VCaP (cell line): Measurements from ENCODE around the gene SMARCD2.
"Not testable (repeated sequence)": the region's sequence is repeated elsewhere in the genome, so short reads cannot be mapped to it uniquely, and the experiment has no call there.

ENCODE experiments used
- H3K27ac ChIP-seq: fragments of 450-650 bp; 2 replicates; pipeline ENCODE4 v1.5.1; 2017
- TF ChIP-seq, protein P1 (sequence below): fragments of 450-650 bp; conservative IDR thresholded peaks from 2 replicates; pipeline ENCODE4 v1.5.1; 2017; ENCODE audit warnings: mild to moderate bottlenecking, moderate library complexity

The SMARCD2 gene

DNA sequence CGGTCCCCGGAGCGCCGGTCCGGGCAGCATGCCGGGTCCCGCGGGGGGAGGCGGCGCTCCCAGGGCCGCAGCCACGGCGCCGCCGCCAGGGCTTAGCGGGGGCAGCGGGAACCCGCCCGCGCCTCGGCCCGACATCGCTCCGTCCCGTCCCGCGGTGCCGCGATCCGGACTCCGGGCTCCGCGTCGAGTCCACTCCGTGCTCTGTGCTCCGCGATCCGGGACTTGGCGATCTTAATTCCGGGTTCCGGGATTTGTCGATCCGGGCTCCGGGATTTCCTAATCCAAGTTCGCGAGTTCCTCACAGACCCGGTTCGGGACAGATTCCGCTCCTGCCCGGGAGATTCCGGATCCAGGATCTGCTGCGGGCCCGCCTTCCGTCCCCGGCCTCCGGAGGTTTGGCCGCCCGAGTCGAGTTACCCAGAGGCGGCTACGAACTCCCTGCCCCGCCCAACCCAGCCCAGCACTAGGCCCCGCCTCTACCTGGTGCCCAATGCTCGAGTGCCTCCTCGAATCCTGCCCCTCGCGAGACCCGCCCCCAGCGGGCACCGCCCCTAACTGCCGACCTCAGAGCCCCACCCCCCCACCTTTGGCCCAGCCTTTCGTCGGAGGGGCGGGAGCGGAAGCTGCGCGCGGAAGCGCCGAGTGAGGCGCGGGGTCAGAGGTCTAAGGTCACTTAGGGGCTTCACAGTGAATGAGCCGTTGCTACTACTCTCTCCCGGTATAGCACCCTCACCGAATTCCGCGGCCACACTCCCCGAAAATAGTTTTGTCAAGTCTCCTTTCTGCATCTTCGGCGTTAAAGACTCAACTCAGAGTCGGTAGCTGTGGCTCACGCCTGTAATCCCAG is at the start of gene SMARCD2:
Gene SMARCD2, minus strand, starts transcription at position 146 of the 847 bp plus-strand sequence. Its CDS starts 11 bp downstream, at position 135.
- peak within 1 kb of the TSS; percentile 96 for H3K27ac ChIP-seq
- TF ChIP-seq, protein P1, sequence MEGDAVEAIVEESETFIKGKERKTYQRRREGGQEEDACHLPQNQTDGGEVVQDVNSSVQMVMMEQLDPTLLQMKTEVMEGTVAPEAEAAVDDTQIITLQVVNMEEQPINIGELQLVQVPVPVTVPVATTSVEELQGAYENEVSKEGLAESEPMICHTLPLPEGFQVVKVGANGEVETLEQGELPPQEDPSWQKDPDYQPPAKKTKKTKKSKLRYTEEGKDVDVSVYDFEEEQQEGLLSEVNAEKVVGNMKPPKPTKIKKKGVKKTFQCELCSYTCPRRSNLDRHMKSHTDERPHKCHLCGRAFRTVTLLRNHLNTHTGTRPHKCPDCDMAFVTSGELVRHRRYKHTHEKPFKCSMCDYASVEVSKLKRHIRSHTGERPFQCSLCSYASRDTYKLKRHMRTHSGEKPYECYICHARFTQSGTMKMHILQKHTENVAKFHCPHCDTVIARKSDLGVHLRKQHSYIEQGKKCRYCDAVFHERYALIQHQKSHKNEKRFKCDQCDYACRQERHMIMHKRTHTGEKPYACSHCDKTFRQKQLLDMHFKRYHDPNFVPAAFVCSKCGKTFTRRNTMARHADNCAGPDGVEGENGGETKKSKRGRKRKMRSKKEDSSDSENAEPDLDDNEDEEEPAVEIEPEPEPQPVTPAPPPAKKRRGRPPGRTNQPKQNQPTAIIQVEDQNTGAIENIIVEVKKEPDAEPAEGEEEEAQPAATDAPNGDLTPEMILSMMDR: no peak

DNA sequence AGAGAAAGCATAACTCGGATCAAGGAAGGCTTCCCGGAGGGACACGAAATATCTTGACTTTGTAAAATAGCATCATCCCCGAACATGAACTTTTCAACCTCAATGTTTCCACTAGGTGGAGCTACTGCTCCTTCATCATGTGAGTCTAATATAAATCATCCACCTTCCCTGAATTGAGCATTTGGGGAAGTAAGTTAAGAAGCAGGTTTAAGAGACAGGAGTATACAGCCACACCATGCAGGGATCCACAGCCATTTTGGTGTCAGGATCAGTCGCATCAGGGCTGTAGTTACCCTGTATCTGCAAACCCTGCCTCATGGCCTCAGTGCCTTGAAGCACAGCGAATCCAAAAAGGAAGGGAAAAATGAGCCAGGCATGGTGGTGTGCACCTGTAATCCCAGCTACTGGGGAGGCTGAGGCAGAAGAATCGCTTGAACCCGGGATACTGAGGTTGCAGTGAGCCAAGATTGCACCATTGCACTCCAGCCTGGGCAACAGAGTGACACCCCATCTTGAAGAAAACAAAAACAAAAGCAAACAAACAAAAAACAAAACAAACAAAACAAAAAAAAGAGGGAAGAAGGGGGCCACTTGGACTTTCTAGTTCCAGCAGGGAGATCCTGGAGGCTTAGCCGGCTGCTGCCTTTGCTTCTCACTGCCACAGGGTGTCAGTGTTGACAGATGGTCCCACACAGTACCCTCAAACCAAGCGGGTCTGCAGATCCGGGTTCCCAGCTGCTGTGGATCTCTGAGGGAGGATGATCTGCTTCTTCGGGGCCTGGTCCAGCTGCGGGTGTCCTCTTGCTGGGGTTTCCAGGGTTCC is 46.8 kb upstream of the SMARCD2 start:
- TF ChIP-seq, protein P1: peak; percentile 56
- H3K27ac ChIP-seq: not testable (repeated sequence)

DNA sequence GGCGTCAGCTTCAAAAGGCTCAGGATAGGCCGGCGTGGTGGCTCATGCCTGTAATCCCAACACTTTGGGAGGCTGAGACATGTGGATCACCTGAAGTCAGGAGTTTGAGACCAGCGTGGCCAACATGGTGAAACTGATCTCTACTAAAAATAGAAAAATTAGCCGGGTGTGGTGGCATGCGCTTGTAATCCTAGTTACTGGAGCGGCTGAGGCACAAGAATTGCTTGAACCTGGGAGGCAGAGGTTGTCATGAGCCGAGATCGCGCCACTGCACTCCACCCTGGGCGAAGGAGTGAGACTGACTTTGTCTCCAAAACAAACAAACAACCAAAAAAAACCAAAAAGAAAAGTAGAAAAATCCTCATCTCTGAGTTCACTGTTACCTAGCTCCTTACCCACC is 42.6 kb upstream of the SMARCD2 start:
- not testable (repeated sequence) for H3K27ac ChIP-seq

DNA sequence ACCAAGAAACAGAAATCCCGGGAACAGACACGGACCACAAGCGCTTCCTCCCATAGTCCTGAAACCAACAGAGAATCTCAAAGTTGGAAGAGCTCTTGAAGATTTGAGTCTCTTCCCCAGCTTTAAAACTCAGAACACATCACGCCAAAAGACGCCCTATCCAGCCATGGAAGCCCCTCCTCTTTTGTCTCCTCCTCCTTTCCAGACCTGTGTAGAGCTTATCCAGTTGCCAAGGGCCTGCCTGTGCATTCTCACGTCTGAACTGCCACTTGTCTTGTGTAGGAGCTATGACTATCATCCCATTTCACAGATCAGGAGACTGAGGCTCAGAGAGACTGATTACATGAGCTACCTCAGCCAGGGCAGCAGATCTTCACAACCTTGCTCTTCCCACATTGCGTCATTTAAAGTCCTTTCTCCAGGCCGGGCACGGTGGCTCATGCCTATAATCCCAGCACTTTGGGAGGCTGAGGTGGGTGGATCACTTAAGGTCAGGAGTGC is 40.2 kb upstream of the SMARCD2 start:
- not testable (repeated sequence) for H3K27ac ChIP-seq

DNA sequence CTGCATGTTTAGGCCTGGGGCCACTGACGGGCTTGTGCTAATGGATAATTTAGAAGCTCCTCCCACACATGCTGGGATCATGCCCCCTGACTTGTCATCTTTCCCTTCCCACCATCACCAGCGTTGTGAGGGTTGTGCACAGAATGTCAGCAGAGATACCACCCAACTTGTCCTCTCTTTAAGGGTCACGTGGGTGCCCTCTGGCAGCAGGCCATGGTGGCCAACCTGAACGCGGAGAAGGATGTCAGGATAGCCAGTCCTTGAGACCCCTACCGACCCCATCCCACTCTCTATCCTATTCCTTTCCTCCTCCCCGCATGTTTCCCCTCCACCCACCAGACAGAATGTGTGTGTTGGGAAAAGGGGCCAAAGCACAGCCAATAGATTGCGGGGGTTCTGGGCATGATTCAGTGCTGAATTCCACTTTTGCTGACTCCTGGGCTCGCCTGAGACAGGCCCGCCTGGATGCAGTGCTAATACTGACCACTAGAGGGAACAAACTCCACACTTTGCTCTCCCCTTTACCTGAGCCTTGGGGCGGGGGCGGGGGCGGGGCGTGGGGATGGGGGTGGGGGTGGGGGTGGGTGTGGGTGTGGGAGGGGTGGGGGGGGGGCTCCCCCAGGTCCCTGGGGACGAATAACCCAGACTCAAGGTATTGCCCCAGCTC is 39.6 kb upstream of the SMARCD2 start, which contains the start of gene GH2:
Gene GH2, minus strand, starts transcription at position 10 of the 667 bp plus-strand sequence. CDS start 143 bp downstream, outside the sequence.
- TF ChIP-seq, protein P1: peak; percentile 63
- H3K27ac ChIP-seq: no peak within 1 kb of the TSS

DNA sequence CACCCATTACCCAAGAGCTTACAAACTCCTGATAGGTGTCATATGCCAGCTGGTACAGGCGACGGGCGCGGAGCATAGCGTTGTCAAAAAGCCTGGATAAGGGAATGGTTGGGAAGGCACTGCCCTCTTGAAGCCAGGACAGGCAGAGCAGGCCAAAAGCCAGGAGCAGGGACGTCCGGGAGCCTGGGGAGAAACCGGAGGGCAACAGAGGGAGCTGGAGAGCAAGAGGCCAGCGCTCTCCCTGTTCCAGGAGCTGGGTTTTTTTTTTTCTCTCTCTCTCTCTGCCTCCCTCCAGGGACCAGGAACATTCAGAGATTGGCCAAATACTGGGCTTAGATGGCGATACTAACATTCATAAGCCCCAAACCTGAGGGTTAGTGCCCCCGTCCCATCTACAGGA is 38.9 kb upstream of the SMARCD2 start:
- H3K27ac ChIP-seq: not testable (repeated sequence)

DNA sequence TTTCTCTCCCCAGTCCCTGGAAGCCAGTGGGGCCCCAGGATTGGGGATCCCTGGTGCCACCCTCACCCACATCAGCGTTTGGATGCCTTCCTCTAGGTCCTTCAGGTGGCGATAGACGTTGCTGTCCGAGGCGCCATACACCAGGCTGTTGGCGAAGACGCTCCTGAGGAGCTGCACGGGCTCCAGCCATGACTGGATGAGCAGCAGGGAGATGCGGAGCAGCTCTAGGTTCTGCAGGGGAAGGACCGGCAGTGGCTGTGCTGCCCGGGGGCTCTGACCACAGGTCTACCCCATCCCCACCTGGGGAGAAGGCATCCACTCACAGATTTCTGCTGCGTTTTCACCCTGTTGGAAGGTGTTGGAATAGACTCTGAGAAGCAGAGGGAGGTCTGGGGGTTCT is 38.2 kb upstream of the SMARCD2 start:
- no peak overlapping the region for H3K27ac ChIP-seq
- TF ChIP-seq, protein P1: no peak

DNA sequence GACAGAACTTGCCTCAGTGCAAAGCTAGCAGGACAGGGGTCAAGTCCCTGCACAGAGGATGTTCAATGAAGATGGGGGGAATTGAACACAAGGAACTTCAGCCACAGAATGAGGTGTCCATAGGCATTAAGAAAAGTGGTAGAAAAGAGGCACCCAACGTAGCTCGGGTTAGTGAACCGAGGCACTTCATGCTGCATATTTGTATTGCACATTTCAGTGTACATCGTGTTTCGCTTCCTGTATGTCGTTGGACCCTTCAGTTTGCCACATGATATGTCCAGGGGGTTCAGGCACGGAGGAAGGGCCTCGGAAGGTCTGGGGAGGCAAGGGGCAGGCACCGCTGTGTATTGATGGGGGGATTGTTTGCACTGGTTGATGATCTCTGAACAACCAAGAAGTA is 35.9 kb upstream of the SMARCD2 start:
- not testable (repeated sequence) for H3K27ac ChIP-seq

DNA sequence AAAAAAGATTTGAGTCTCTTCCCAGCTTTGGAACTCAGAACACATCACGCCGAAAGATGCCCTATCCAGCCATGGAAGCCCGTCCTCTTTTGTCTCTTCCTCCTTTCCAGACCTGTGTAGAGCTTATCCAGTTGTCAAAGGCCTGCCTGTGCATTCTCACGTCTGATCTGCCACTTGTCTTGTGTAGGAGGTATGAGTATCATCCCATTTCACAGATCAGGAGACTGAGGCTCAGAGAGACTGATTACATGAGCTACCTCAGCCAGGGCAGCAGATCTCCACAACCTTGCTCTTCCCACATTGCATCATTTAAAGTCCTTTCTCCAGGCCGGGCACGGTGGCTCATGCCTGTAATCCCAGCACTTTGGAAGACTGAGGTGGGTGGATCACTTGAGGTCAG is 32.2 kb upstream of the SMARCD2 start:
- not testable (repeated sequence) for H3K27ac ChIP-seq

DNA sequence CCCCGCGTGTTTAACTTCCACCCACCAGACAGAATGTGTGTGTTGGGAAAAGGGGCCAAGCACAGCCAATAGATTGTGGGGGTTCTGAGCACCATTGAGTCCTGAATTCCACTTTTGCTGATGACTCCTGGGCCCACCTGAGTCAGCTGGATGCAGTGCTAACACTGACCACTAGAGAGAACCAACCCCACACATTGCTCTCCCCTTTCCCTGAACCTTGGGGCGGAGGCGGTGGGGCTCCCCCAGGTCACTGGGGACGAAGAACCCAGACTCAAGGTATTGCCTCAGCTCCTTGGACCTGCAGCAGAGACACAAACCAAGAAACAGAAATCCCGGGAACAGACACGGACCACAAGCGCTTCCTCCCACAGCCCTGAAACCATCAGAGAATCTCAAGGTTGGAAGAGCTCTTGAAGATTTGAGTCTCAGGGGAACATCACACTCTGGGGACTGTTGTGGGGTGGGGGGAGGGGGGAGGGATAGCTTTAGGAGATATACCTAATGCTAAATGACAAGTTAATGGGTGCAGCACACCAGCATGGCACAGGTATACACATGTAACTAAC is 31.7 kb upstream of the SMARCD2 start:
- H3K27ac ChIP-seq: not testable (repeated sequence)

DNA sequence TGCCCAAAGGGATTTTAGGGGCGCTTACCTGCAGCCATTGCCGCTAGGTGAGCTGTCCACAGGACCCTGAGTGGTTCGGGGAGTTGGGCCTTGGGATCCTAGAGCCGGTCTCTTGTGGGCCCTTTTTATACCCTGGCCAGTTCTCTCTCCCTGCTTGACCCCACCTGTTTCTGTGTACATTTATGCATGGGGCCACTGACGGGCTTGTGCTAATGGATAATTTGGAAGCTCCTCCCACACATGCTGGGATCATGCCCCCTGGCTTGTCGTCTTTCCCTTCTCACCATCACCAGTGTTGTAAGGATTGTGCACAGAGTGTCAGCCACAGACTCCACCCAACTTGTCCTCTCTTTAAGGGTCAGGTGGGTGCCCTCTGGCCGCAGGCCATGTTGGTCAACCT is 31.1 kb upstream of the SMARCD2 start, which contains the start of gene CSH2:
Gene CSH2, minus strand, starts transcription at position 101 of the 400 bp plus-strand sequence. Its CDS starts 63 bp downstream, at position 38.
- not testable (repeated sequence) for H3K27ac ChIP-seq

DNA sequence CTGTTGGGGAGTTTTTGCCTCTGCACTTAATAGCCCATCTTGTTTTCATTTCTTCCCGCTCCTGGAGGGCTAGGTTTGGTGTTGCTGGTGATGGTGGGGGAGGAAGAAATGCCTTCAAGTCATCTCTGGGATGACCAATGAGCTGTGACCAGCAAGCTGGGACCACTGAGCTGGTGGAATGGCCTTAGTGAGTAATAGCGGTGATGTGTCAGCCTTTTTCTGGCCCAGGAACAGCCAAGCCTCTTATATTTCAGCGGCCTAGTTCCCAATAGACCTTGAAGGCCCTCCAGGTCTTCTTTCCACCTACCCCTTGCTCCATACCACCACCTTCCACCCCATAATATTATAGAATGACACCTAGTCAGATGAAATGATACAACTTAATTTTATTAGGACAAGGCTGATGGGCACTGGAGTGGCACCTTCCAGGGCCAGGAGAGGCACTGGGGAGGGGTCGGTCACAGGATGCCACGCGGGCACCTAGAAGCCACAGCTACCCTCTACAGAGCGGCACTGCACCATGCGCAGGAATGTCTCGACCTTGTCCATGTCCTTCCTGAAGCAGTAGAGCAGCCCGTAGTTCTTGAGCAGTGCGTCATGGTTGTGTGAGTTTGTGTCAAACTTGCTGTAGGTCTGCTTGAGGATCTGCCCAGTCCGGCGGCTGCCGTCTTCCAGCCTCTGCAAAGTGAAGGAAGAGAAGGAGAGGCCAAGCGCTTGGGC is 29.3 kb upstream of the SMARCD2 start:
- not testable (repeated sequence) for H3K27ac ChIP-seq

DNA sequence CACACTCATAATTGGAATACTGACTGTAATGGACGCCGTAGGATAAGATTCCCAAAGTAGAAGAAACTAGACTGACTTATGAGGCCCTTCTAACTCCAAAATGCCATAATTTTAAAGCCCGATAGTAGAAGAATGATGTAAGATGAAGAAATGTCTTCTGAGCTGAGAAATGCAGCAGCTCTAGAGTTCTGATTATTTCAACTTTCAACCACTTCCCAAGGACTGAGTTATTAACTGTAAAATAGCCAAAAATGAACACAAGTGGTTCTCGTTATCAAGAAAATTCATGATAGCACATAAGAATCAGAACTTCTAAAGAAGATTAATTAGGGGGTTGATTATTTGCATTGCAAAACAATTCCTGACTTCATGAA is 27.8 kb upstream of the SMARCD2 start:
- H3K27ac ChIP-seq: not testable (repeated sequence)
